GM15510 (cell line): ENCODE results near the gene POLA2.

ENCODE experiments used
- POLR2A ChIP-seq: IDR thresholded peaks from 3 replicates; pipeline ENCODE4 v1.6.1; 2011; ENCODE audit warnings: borderline replicate concordance; ENCODE audit not compliant: insufficient read length; ENCODE audit errors: extremely low read depth

Gene POLA2

DNA sequence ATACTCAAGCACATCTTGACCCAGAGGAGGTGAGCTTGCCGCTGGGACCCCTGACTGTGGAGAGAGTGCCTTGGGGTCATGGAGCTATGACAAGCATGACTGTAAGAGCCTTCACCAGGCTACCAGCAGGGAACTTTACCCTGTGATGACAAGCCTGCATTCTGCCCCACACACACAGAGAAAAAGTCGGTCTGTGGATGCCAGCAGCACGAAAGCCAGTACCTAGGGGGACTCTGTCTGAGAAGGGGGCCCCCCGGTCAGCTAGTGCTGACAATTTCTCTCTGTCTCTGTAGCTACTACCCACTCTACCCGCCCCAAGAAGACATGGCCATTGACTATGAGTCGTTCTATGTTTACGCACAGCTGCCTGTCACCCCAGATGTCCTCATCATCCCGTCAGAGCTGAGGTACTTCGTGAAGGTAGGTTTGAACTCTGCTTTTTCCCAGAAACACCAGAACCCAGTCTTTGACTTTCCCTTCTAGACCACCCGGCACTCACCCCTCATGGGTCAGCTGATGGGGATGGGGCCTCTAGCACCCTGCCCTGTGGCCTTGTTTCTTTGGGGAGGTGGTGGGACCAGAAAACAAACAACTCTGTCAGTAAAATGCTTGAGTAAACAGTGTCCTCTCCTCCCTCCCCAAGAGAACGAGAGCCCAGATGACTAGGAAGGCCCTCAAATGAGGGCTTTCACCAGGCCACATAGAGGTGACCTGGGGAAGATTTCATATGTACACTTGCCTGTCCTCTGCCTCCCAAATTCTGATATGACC lies 34.0 kb downstream of the POLA2 start:
- TF ChIP-seq POLR2A, result no peak

- TF ChIP-seq POLR2A, result no peak
These were observed 35.4 kb downstream of the POLA2 start for GRCh38 chr11:65297026-65297672.

GRCh38 chr11:65298131-65298535 lies 36.4 kb downstream of the POLA2 start:
- TF ChIP-seq POLR2A, result no peak

DNA sequence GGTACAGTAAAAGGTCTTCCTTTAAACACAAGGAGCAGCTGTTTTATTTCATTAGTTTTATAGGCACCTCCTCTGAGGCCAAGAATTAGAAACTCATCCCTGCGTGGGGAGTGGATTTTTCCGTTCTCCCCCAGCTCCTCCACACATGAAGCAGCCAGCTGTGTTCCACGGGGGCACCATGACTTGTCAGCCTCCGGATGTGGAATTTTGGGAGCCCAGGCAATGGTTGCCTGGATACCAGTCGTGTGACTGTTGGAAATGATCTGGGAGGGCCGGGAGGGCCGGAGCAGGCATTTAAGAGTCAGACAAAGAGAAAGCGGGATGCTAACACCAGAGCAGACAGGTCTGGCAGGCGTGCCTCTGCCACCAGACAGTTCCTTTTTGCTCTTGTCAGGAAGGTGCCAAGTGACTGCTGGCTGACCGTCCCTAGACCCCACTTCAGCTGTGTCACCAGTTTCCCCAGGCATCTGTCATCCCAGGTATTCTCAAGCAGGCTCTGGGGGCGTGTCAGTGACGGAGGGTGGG lies 37.0 kb downstream of the POLA2 start:
- no peak for TF ChIP-seq POLR2A

DNA sequence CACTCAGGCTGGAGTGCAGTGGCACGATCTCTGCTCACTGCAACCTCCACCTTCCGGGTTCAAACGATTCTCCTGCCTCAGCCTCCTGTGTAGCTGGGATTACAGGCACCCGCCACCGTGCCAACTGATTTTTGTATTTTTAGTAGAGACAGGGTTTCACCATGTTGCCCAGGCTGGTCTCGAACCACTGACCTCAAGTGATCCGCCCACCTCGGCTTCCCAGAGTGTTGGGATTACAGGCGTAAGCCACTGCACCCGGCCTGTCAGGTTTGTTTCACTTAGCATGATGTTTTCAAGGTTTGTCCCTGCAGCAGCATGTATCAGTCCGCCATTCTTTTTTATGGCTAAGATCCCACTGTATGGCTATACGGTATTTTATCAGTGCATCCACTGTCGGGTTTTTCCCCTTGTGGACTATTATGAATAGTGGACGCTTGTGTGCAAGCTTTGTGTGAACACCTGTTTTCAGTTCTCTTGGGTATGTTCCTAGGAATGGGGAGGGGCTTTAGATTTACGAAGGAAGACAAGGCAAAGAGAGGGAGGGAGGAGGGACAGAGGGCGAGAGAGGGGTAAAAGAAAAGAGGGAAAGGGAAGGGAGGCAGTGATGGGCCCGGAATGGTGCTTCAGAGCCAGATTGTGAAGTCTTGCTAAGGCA lies 39.0 kb downstream of the POLA2 start:
- no peak for TF ChIP-seq POLR2A

DNA sequence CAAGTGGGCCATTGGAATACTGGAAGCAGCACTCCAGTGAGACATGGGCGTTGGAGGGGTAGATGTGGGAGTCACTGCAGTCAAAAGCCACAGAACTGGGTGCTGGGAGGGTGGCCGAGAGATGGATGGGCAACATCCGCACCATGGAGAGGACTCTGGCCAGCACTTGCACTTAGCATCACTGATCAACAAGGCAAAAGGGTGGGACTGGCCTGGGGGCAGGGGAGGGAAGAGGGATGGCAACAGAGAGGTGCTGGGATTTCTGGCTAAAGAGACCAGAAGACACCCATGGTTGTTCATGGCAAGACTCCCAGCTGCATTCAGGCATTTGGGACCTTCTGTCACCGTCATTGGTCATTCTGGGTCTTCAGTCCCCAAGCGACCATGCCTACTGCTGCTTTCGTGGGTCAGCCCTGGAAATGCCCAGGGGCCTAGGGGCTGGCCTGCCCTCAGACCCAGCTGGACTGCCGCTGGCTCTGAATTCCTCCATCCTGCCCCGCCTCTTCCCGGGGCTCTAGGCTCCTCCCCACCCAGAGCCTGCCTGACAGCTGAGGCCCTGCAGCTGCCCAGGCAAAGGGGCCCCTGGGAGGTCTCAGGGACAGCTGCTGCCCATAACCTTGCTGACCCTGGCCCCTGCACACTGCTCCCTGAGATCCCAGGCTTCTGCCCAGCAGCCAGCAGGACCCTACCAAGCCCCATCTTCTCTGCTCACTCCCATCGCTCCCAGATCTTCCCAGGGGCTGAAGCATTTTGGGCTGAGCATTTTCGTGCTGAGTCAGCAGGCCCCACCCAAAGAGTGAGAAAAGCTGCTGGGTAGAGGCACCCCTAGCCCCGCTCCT lies 39.9 kb downstream of the POLA2 start:
- TF ChIP-seq POLR2A, result no peak

DNA sequence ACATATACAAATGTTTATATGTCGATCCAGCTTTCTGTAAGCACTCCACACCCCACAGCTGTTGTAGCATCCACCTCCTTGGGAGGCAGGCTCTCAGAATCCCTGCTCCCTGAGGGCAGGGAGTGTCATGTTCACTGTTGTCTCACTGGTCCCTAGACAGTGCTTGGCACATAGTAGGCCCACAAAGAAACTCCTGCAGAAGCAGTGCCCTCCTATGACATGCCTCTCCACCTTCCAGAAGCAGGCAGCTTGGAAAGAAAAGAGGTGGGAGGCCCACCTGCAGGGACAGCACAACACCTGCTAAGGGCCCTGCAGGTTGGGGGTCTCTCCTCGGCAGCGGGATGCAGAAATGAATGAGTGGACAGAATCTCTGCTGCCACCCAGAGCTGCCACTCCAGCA lies 41.8 kb downstream of the POLA2 start:
- no peak for TF ChIP-seq POLR2A

DNA sequence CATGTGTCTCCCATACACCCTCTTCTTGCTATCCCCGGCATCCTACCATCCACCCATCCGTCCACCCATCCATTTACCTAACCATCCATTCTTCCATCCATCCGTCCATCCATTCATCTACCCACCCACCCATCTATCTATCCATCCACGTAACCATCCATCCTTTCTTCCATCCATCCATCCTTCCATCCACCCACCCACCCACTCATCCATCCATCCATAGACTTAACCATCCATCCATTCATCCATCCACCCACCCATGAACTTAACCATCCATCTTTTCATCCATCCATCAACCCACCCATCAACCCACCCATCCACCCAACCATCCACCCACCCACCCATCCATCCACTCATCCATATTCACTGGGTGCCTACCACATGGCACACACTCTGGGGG lies 42.3 kb downstream of the POLA2 start:
- no peak for TF ChIP-seq POLR2A

GRCh38 chr11:65304613-65305012 lies 42.9 kb downstream of the POLA2 start:
- no peak for TF ChIP-seq POLR2A

DNA sequence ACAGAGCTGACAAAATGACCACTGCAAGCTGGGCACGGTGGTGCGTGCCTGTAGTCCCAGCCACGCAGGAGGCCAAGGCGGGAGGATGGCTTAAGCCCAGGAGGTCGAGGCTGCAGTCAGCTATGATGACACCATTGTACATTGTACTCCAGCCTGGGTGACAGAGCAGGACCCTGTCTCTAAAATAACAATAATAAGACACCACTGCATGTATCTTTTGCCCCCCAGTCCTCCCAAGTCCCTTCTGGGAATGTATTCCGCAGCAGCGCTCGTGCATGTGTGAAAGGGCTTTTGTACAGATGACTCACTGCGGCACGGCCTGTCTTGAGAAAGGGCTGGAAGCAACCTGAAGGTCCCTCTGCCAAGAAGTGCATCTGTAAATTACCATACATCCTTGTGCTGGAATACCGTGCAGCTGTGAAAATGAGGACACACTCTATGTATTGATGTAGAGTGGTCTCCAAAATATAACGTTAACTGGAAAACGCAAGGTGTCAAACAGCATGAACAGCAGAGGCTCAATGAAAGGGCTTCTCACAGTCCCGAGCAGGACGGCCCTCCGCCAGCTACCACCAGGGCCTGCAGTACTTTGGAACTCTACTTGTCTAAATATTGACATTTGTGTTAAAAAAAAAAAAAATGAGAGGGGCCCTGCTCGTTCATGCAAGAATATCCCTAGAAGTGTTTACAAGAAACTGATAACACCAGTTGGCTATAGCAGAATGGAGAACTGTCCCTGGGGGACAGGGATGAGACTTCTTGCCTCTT lies 43.9 kb downstream of the POLA2 start:
- no peak for TF ChIP-seq POLR2A

DNA sequence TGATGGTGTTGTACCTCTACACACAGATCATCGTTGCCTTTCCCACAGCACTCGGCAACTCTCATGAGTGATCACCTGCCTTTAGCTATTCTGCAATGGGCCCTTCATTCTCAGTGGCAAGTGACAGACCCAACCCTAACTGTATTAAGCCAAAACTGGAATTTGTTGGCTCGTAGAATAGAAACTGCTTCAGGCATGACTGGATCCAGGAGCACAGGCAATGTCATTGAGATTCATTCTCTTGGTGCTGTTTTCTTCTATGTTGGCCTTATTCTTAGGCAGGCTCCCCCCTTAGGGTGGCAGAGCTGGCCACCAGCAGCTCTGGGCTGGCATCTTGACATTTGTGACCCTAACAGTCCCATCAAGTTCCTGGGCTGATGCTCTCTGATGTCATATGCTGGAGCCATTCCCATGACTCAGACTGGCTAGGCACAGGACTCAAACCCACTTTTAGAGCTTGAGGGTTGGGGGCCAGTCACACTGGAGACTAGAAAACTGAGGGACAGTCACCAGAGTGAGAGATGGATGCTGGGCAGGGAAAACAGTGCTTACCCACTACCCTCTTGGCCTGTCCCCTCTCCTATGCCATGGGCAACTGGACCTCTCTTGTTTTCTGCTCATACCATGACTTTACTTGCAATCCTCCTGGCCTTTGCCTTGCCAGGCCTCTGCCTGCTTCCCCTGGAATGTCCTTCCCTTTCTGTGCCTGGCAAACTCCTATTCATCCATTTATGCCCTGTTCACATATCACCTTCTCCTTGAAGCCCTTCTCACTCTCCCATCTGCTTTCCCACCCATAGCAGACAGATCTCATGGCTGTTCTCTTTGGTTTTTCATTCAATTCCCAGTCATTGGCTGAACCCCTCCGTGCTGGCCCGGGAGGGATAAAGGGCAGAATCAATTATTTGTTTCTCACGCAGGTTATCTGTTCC lies 45.8 kb downstream of the POLA2 start:
- TF ChIP-seq POLR2A, result no peak

GRCh38 chr11:65308281-65308891 lies 46.6 kb downstream of the POLA2 start:
- TF ChIP-seq POLR2A, result no peak

DNA sequence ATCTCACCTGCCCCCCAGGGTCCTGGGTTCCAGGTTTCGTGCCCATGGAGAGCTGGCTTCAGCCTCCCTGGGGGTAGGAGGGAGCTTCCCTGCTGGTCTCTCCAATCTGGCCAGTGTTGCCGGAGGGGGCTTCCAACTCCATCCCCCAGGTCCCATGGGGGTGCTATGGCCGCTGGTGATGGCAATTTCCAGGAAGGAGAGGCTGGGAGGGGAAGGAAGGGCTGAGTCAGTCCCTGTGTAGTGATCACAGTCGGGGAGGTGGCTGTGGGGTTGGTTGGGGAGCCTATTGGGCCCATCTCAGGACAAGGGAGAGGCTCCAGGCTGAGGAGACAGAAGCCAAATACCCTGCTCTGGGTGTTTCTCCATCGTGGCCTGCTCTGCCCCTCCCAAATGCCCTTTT lies 47.2 kb downstream of the POLA2 start:
- TF ChIP-seq POLR2A, result no peak

DNA sequence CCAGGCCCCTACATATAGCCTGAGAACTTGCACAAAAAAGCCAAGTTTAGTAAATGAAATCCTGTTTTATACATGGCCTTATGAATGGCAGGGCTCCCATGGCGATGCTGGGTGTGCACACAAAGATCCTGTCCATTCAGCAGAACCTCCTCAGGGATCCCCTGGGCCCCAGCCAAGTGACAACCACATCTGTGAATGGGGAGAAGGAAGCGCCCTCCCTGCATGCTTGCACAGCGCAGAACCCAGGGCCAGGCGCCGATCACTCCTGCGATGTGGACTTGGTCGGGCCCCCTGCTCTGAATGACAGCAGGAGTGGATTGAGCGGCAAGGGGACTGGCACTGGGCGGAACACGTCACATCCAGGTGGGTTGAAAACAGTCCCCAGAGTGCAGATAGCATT lies 48.5 kb downstream of the POLA2 start:
- no peak for TF ChIP-seq POLR2A
